GM18517 (cell line): ENCODE measurements around the gene CLCF1.

Experiments
- ATAC-seq: cut with Tn5 transposase; IDR thresholded peaks from one replicate; pipeline ENCODE4 v1.9.1; 2021; ENCODE audit warnings: mild to moderate bottlenecking, moderate library complexity; ENCODE audit not compliant: unreplicated experiment

CLCF1 gene

DNA sequence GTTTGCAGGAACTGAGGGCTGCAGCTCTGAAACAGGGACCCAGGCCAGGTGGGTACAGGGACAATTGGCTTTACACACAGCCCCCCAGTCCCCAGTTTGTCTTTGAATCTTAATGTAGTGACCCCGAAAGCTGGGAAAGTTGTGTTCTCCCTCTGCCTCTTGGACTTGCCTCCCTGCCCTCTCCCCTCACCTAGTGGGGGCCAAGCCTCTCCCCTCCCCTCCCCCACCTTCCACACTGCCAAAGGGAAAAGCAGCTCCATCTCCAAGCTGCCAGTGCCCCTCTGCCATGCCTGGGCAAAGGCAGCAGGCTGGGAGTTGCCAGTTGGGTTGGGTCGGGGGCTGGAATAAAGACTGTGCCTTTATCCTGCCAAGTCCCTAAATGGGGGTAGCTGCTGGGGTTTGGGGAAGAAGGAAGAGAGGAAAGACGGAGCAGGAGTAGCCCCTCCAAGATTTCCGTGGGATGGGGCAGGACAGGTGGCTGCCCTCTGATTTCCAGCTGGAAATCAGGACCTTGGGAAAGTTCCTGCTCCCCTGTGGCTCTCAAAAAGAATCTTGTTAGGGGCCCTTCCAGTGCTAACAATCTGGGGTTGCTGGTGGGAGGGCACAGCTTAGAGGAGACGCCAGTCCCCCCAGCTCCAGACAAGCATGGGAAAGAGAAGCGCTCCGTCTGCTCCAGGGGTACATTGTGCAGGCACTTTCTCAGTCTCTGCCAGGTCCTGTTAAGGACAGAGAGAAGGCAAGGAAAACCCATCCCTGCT, 2.8 kb upstream of the CLCF1 start:
- ATAC-seq, result no peak

DNA sequence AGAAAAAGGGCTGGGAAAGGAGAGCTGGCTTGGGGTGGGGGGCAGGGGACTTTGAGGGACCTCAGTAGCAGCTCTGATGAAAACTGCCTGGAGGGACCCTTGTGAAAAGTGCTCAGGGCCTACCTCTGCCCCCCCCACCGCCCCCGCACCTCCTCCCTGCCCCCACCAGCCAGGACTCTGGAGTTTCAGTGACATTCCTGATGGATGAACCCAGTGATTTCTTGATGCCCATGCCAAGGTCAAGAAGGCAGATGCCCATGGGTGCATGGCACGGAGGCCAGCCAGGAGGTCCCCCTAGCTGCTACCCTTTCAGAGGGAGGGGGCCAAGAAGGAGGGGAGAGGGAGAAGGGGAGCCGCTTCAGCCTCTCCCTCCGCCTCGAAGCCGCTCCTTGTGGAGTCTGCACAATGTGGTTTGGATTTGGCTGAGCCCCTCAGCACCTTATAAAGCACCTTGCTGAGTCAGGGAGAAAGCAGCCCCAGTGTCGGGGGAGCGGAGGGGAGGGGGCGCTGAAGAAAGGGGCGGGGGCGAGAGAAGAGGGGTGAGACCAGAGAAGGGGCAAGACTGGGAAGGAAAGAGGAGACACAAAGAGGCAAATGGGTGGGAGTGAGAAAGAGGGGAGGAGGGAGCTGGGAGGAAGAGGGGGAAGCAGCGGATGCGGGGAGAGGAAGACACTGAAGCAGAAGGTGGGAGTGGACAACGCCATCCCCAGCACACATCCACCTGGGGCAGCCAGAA, 2.1 kb upstream of the CLCF1 start:
- ATAC-seq, result no peak

GRCh38 chr11:67374571-67375281, 1.3 kb upstream of the CLCF1 start:
- ATAC-seq, result no peak

DNA sequence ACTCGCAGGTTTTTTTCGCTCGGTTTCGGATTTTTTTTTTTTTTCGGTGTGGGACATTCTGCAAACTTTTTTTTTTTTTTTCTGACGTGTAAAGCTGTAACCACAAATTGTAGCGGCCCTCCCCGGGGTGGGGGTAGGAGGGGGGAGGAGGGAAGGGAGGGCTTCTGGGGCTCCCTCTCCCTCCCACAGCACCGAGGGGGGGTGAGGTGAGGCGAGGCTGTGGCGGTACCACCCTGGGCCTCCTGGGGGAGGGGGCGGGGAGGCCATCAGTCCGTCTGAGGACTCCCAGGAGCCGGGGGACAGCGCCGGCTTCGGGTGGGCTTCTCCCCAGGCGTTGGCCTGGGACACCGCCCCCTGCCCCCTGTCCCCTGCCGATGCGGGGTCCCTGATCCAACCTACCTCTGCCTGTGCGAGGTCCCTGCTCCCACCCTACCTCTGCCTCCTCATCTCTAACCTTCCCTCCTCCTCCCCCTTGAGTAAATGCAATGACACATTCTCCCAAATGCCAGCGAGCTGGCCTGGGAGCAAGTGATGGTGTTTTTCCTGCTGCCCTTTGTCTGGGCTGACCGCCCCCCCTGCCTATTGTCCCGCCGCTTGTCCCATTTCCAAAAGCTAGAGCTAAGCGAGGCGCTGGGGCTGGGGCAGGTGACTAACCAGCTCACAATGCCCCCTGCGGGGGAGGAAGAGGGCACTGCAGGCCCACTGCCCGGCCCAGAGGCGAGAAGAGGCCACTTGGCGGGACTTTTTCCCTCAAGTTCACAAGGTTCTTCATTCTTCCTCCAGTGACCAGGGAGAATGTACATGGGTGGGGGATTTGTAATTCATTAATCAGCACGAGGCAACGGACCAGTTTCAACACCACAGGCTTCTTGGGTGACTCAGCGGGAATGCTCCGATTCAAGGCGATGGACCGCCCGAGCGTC, 511 bp upstream of the CLCF1 start:
- no peak for ATAC-seq

DNA sequence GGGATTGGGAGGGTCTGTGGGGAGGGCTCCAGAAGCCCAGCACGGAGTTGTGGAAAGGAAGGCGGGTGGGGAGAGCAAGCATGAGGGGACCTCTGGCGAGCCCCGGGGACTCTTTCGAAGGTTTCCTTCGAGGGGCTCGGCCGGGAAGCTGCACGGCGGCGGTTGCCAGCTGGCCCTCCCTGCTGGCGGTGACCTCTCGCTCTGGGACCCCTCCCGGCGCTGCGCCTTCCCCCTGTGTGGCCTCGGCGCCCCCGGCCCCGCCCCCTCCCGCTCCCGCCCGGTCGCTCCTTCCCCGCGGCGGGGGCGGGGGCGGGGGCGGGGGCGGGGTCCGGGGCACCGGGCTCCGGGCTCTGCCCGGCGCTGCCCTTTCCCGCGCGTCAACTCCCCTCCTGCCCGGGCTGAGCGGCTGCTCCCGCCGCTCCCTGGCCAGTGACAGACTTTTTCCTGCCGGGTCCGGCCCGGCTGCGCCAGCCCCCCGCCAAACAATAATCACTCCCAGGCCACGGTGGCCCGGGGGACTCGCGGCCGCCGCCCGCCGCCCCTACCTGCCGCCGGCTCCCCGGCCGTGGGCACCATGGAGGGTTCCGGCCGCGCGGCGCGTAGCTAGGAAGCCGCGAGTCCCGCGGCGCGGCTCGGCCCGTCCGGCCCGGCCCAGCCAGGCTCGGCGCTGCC, 941 bp downstream of the CLCF1 start:
- no peak for ATAC-seq

DNA sequence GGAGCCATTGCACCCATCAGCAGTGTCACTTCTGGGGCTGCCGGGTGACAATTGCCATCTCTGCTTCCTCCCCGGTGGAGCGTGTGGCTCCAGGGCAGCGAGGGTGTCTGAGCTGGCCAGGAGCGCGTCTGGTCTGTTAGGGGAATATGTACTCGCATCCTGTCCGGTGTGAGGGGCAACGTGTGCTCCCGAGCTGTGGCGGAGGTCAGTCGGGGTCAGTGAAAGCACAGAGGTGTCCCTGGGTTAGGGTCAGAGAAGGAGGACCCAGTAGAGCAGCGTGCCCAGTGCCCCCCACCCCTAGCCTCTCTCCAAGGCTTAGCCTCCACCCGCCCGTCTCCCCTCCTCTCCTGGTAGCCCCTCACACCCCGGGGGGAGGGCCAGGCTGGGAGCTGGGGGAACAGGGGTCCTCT, 1.5 kb downstream of the CLCF1 start:
- ATAC-seq, result no peak

DNA sequence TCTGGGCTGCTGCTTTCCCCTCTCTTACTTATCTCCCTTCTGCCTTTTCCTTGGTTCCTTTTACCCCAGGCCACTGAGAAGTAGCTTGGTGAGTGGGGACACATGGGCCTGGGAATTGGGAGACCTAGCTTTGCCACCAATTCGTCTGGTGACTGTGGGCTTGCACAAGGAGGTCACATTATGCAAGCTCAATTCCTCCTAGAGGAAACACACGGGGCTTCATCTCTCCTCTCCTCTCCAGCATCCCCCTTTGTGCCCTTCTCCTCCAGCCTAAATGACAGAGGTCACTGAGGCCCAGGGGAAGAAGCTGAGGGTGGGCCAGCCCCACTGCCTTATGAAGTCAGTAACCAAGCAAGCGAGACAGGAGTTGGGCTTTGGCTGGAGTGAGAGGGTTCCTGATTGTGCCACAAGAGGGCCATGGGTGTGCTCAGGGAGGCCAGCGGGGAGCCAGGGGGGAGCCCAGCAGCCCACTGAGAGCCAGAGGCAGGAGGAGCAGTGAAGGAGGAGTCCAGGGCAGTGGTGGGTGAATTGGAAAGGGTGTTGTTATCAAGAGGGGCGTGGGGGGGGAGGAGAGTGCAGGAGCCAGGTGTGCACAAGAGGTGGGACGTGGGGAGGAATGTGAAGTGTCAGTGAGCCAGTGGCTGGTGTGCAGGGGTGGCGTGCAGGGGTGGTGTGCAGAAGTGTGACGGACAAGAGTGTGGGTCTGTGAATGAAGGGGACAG, 2.0 kb downstream of the CLCF1 start:
- ATAC-seq, result no peak

DNA sequence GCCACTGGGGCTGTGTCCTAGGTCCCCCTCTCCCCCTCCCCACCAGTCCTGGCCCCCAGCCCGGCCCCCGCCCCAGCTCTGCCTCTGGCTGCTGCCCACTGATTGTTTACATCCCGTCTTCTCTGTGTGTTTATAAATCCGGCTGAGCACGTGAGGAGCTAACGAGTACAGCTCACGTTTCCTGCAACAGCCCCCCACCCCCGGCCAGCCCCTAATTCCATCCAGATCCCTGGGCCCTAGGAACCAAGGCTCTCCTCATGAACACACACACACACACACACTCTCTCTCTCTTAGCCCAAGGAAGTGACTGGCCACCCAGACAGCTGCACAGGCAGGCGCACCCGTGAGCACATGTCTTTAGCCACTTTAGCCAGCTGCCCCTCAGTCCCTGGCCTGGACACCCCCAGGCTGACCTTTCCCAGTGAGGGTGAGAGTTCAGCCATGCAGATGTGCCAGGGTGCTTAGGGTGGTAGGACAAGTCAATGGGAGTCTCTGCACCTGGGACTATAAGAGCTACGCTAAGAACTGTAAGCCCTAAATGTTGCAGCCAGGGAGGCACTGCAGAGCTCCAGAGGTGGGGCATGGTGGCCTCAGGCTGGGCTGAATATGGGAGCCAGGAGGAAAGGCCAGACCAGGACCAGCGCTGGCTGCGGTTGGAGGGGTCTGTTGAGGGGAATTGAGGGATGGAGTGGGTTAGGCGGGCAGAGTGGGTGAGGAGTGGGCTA, 2.9 kb downstream of the CLCF1 start:
- no peak for ATAC-seq

GRCh38 chr11:67369801-67370284, 3.6 kb downstream of the CLCF1 start:
- ATAC-seq, result no peak

- no peak for ATAC-seq
Measured at GRCh38 chr11:67369275-67369674, 4.1 kb downstream of the CLCF1 start.

DNA sequence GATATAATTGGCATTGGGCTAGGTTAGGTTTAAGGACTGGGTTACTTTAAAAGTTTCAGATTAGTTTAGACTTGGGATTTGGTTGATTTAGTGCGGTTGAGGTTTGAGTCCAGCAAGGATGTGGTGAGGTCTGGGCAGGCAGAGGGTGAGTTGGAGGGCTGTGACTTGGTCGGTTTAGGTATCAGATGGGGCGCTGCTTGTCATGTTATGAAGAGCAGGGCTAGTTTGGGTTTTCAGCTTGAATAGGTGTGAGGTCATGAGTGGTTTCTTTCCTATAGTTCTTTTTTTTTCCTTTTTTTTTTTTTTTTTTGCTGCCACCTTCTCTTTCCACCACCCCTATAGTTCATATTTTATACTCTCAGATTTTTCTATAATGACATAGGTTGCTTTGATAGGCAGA, 4.8 kb downstream of the CLCF1 start:
- ATAC-seq, result no peak

GRCh38 chr11:67367761-67368227, 5.6 kb downstream of the CLCF1 start:
- ATAC-seq, result no peak

DNA sequence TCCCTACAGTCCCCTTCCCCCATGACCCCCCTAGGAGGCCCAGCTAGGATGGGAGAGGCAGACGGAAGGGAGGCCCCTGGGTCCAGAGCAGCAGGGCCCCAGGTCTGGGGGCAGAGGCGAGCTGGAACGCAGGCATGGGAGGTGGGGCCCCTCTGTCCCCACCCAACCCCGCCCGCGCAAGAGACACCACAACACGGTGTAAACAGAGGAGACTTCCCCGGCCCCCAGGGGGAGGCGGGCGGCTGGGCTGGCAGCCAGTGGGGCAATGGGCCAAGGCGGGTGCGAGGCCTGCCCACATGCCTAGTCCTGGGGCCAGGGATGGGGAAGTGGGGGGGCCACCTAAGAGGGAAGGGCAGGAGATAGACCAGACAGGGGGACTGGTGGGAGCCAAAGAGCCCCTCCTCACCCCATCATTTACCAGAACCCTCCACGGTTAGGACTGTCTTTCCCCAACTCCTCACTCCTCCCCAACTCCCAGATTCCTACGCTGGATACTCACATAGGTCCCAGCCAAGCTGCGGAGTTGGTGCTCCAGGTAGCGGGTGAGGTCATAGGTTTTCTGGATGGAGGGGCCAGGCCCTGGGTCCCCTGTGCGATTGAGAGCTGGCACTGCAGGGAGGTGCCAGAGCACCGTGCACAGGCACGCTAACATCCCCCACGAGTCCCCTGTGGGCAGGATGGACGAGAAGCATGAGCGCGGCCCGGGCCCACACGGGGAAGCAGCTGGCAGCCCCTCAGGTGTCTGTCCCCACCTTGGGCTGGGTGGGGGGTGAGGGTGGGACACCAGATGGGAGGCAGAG, 6.2 kb downstream of the CLCF1 start:
- no peak for ATAC-seq

DNA sequence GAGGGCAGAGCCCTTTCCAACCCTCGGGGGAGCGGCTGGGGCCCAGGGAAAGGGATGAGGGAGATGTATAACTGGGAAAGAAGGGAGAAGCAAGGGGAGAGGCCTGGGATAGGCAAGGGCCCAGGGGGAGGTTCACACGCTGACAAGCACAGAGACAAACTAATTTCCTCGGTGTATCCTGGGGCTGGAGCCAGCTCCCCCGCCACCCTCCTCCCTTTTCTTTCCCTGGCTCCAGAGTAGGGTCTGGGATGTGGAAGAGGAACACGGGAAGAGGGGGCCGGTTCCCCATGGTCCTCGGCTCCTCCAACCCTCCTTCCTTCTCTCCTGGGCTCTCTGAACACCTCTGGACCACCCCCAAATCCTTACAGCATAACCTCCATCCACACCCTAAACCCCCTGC, 6.9 kb downstream of the CLCF1 start:
- ATAC-seq, result no peak

DNA sequence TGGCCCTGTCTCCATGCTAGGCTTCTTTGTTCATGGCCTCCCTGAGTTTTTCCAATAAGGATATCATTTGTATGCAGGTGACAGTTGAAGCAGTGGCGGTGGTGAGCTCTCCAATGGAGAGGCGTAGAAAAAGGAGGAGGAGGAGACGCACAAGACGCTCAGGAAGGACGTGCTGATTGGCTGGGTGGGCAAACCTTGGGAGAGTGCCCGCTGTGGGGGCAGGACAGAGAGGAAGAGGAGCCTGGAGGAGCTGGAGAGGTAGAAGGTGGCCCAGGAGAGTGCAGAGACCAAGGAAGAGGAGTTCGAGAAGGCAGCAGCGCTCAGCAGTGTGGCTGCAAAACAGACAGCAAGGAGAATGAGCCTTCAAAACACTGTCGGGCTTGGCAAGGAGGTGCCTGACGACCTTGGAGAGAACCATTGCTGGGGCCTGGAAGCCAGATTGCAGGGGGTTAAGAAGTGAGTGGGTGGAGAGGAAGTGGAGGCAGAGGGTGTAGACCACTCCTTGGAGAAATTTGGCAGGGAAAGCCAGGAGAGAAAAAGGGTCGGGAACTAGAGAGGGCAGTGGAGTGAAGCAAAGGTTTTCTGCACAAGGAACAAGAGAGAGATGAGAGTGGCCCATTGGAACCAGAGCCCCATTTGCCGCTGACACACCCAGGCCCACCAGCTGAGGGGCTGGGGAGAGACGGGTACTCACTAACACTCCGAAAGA, 7.5 kb downstream of the CLCF1 start:
- ATAC-seq, result no peak

GRCh38 chr11:67364783-67365722, 8.3 kb downstream of the CLCF1 start:
- ATAC-seq, result no peak
